HepG2 (cell line): ENCODE data around the gene CASZ1. TPM values are rescaled to one million over a fixed set of nuclear protein-coding genes. Genes with fewer than 3 reads are reported as not detected.

Experiments
- ARID2 ChIP-seq: sonication (generic); formaldehyde crosslinking; IDR thresholded peaks from 2 replicates; pipeline ENCODE4 v1.8.1; 2022; ENCODE audit warnings: mild to moderate bottlenecking, missing genetic modification reagents, borderline replicate concordance
- ATF7-NPFF ChIP-seq: sonication (generic); formaldehyde crosslinking; IDR thresholded peaks from 2 replicates; pipeline ENCODE4 v1.8.1; 2023; ENCODE audit warnings: mild to moderate bottlenecking, low read depth, missing genetic modification reagents, moderate library complexity
- CEBPG ChIP-seq: IDR thresholded peaks from 2 replicates; pipeline ENCODE4 v1.6.1; 2016
- FOXM1 ChIP-seq: sonication (generic); formaldehyde crosslinking; IDR thresholded peaks from 2 replicates; pipeline ENCODE4 v1.5.0; 2020; ENCODE audit warnings: missing genetic modification reagents
- HNRNPLL ChIP-seq: fragments of 200-400 bp; formaldehyde crosslinking; IDR thresholded peaks from 2 replicates; pipeline ENCODE4 v1.6.1; 2017; ENCODE audit warnings: mild to moderate bottlenecking, low read depth, low read length; ENCODE audit not compliant: poor library complexity, severe bottlenecking
- NR2F6 ChIP-seq, 2 experiments: IDR thresholded peaks; 2 replicates each; pipeline ENCODE4 v1.6.1; 2016; ENCODE audit warnings: antibody characterized with exemption in 1 of 2, mild to moderate bottlenecking in 1 of 2
- PRPF4 ChIP-seq: fragments of 200-400 bp; formaldehyde crosslinking; IDR thresholded peaks from 2 replicates; pipeline ENCODE4 v1.6.1; 2016; ENCODE audit warnings: low read length, low read depth; ENCODE audit not compliant: poor library complexity, severe bottlenecking
- polyA plus RNA-seq, 8 experiments: library from polyadenylated mRNA; depleted of rRNA in 3 of 8; stranded (reverse) in 7 of 8; unstranded in 1 of 8; fragments of >200 nt; fragmentation: Illumina TruSeq in 4 of 8; extraction: Trizol in 4 of 8; gene quantifications; 2 replicates each; pipeline versions ENCODE4 v1.2.1 to v1.2.3, GENCODE V29; 2011 to 2016; ENCODE audit warnings: low read depth in 4 of 8, missing spikeins in 1 of 8, mixed read lengths in 1 of 8; ENCODE audit not compliant: insufficient read depth in 1 of 8
- total RNA-seq, 5 experiments: library from RNA; depleted of rRNA; stranded (reverse); fragments of >200 nt; fragmentation: Illumina TruSeq; extraction: Trizol; gene quantifications; 2 replicates each; pipeline ENCODE4 v1.2.3, GENCODE V29; 2016; ENCODE audit warnings: low read depth in 1 of 5
- TF ChIP-seq, protein P1 (sequence below): sonication (generic); formaldehyde crosslinking; IDR thresholded peaks from 2 replicates; pipeline ENCODE4 v1.8.0; 2022; ENCODE audit warnings: low read depth, missing genetic modification reagents
- TF ChIP-seq, protein P2 (sequence below): sonication (generic); formaldehyde crosslinking; IDR thresholded peaks from 2 replicates; pipeline ENCODE4 v1.5.1; 2020; ENCODE audit warnings: mild to moderate bottlenecking, missing genetic modification reagents, moderate library complexity
- TF ChIP-seq, protein P3 (sequence below): sonication (generic); formaldehyde crosslinking; IDR thresholded peaks from 2 replicates; pipeline ENCODE4 v1.4.0; 2020; ENCODE audit warnings: missing genetic modification reagents
- TF ChIP-seq, protein P4 (sequence below): sonication (generic); formaldehyde crosslinking; IDR thresholded peaks from 2 replicates; pipeline ENCODE4 v1.8.0; 2022; ENCODE audit warnings: mild to moderate bottlenecking, missing genetic modification reagents, moderate library complexity
- TF ChIP-seq, protein P5 (sequence below): sonication (generic); formaldehyde crosslinking; IDR thresholded peaks from 2 replicates; pipeline ENCODE4 v1.9.0; 2021; ENCODE audit warnings: missing genetic modification reagents, borderline replicate concordance

The CASZ1 gene
- total and polyA plus RNA-seq, 2 of the 13 experiments (the other 11 are each of a cell fraction or from before 2014, with no cell fraction given) = 1.9 to 3.7 TPM

DNA sequence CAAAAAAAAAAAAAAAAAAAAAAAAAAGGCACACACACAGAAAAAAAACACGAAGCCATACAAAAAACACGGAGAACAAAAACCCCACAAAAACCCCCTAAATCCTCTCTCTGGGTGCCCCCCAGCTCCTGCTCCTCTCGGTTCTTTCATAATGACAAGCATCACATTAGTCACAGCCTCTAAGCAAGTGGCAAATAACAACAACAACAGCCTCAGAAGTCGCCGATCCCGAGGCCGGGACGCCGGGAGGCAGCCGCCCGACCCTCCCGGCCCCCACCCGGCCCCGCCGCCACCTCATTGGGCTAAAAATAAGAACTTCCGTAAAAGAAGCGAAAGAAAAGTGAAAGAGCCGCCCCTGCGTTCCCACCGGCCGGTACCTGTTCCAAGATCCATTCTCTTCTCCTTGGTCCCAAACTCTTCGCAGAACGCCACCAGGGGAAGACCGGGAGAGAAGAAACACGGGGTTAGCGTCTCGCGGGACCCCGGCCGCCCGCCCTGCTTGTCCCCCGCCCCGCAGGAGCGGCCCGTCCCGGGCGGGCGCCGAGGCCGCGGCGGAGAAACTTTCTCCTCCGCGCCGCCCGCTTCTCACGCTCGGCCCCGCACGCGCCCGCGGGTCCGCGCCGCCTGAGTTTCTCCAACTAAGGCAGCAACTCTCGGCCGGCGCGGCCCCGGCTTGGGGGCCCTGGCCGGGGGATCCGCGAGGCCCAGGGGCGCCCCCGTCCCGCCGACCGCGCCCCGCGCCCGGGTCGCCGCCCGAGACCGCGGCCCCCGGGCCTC is 102.8 kb downstream of the CASZ1 start (continued):
- peak; percentile 46 for TF ChIP-seq HNRNPLL
- TF ChIP-seq, protein P1, sequence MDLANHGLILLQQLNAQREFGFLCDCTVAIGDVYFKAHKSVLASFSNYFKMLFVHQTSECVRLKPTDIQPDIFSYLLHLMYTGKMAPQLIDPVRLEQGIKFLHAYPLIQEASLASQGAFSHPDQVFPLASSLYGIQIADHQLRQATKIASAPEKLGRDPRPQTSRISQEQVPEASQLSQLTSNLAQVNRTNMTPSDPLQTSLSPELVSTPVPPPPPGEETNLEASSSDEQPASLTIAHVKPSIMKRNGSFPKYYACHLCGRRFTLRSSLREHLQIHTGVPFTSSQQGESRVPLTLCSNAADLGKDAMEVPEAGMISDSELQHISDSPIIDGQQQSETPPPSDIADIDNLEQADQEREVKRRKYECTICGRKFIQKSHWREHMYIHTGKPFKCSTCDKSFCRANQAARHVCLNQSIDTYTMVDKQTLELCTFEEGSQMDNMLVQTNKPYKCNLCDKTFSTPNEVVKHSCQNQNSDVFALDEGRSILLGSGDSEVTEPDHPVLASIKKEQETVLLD (CRISPR knock-in tag) = 0 out of 2 replicates have a peak, but pooled peaks have one; percentile 24
- TF ChIP-seq CEBPG (CRISPR knock-in tag) = no peak
- TF ChIP-seq NR2F6 (IDR thresholded peaks at IDR 0.05) = no peak
- TF ChIP-seq NR2F6 (CRISPR knock-in tag; IDR thresholded peaks at IDR 0.05) = no peak
- no peak for TF ChIP-seq ARID2
- TF ChIP-seq, protein P2, sequence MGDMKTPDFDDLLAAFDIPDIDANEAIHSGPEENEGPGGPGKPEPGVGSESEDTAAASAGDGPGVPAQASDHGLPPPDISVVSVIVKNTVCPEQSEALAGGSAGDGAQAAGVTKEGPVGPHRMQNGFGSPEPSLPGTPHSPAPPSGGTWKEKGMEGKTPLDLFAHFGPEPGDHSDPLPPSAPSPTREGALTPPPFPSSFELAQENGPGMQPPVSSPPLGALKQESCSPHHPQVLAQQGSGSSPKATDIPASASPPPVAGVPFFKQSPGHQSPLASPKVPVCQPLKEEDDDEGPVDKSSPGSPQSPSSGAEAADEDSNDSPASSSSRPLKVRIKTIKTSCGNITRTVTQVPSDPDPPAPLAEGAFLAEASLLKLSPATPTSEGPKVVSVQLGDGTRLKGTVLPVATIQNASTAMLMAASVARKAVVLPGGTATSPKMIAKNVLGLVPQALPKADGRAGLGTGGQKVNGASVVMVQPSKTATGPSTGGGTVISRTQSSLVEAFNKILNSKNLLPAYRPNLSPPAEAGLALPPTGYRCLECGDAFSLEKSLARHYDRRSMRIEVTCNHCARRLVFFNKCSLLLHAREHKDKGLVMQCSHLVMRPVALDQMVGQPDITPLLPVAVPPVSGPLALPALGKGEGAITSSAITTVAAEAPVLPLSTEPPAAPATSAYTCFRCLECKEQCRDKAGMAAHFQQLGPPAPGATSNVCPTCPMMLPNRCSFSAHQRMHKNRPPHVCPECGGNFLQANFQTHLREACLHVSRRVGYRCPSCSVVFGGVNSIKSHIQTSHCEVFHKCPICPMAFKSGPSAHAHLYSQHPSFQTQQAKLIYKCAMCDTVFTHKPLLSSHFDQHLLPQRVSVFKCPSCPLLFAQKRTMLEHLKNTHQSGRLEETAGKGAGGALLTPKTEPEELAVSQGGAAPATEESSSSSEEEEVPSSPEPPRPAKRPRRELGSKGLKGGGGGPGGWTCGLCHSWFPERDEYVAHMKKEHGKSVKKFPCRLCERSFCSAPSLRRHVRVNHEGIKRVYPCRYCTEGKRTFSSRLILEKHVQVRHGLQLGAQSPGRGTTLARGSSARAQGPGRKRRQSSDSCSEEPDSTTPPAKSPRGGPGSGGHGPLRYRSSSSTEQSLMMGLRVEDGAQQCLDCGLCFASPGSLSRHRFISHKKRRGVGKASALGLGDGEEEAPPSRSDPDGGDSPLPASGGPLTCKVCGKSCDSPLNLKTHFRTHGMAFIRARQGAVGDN (CRISPR knock-in tag) = peak; percentile 40; the same call in 1 of the 2 replicates
- no peak for TF ChIP-seq PRPF4
- TF ChIP-seq, protein P3, sequence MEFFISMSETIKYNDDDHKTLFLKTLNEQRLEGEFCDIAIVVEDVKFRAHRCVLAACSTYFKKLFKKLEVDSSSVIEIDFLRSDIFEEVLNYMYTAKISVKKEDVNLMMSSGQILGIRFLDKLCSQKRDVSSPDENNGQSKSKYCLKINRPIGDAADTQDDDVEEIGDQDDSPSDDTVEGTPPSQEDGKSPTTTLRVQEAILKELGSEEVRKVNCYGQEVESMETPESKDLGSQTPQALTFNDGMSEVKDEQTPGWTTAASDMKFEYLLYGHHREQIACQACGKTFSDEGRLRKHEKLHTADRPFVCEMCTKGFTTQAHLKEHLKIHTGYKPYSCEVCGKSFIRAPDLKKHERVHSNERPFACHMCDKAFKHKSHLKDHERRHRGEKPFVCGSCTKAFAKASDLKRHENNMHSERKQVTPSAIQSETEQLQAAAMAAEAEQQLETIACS (CRISPR knock-in tag) = 0 out of 2 replicates have a peak, but pooled peaks have one; percentile 61
- TF ChIP-seq, protein P4, sequence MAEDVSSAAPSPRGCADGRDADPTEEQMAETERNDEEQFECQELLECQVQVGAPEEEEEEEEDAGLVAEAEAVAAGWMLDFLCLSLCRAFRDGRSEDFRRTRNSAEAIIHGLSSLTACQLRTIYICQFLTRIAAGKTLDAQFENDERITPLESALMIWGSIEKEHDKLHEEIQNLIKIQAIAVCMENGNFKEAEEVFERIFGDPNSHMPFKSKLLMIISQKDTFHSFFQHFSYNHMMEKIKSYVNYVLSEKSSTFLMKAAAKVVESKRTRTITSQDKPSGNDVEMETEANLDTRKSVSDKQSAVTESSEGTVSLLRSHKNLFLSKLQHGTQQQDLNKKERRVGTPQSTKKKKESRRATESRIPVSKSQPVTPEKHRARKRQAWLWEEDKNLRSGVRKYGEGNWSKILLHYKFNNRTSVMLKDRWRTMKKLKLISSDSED = no peak
- TF ChIP-seq, protein P5, sequence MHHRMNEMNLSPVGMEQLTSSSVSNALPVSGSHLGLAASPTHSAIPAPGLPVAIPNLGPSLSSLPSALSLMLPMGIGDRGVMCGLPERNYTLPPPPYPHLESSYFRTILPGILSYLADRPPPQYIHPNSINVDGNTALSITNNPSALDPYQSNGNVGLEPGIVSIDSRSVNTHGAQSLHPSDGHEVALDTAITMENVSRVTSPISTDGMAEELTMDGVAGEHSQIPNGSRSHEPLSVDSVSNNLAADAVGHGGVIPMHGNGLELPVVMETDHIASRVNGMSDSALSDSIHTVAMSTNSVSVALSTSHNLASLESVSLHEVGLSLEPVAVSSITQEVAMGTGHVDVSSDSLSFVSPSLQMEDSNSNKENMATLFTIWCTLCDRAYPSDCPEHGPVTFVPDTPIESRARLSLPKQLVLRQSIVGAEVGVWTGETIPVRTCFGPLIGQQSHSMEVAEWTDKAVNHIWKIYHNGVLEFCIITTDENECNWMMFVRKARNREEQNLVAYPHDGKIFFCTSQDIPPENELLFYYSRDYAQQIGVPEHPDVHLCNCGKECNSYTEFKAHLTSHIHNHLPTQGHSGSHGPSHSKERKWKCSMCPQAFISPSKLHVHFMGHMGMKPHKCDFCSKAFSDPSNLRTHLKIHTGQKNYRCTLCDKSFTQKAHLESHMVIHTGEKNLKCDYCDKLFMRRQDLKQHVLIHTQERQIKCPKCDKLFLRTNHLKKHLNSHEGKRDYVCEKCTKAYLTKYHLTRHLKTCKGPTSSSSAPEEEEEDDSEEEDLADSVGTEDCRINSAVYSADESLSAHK = no peak
- no peak for TF ChIP-seq ATF7-NPFF
- no peak for TF ChIP-seq FOXM1 (CRISPR knock-in tag)
